Thyroid gland (tissue), 4 donors: Measurements from ENCODE around the gene TTC9B.

Experiments used
- CTCF ChIP-seq, 6 experiments: fragments of 200-600 bp in 3 of 6; fragments of 450-650 bp in 3 of 6; sonication (generic) in 3 of 6; IDR thresholded peaks; one replicate each; pipeline ENCODE4 v1.5.1; 2016 to 2019; ENCODE audit warnings: antibody characterized with exemption in 6 of 6, mild to moderate bottlenecking in 2 of 6, inconsistent platforms in 1 of 6, moderate library complexity in 1 of 6
- POLR2A ChIP-seq, 2 donors: fragments of 450-650 bp; IDR thresholded peaks; one replicate each; pipeline ENCODE4 v1.6.1; 2017; ENCODE audit warnings: antibody characterized with exemption in 2 of 2, mild to moderate bottlenecking in 2 of 2, moderate library complexity in 1 of 2

- TF ChIP-seq CTCF (IDR thresholded peaks at IDR 0.05) (no peak), POLR2A (IDR thresholded peaks at IDR 0.05) (no peak)
Observed at GRCh38 chr19:40249781-40250180, 31.6 kb upstream of the TTC9B start.
